Measurements from ENCODE around the gene ABCC1.

Gene ABCC1

GRCh38 chr16:16118337-16118736 lies 168.9 kb downstream of the ABCC1 start:
- Histone ChIP-seq H3K27ac (ENCODE audit: insufficient read depth in 1 of 2, low read depth in 1 of 2, low read length in 2 of 2, poor library complexity in 1 of 2, severe bottlenecking in 2 of 2) (peak overlapping the region in 1 of 2 experiments; percentile 99), H3K27me3 (replicated peaks in 2 of 5; ENCODE audit: control insufficient read depth in 4 of 5, insufficient read depth in 5 of 5, low read length in 4 of 5) (no peaks in the 10 kb centered on the region), H3K36me3 (ENCODE audit: control insufficient read depth in 4 of 4, insufficient read depth in 4 of 4, low read length in 3 of 4) (peaks cover 22 to 70% (median 58%) of the 10 kb centered on the region in 4 experiments), H3K4me3 (ENCODE audit: control insufficient read depth in 1 of 7, extremely low read depth in 1 of 7, insufficient read depth in 4 of 7, low read depth in 2 of 7, low read length in 6 of 7) (no peak overlapping the region), H3K9me3 (ENCODE audit: control extremely low read depth in 1 of 5, control insufficient read depth in 4 of 5, insufficient read depth in 2 of 5, low read depth in 1 of 5, low read length in 4 of 5) (peaks cover 0 to 23% (median 7%) of the 10 kb centered on the region in 5 experiments), H3K4me1 (ENCODE audit: control extremely low read depth in 1 of 4, control insufficient read depth in 4 of 4, insufficient read depth in 4 of 4, low read length in 3 of 4) (peaks cover 3 to 40% (median 29%) of the 10 kb centered on the region in 4 experiments)
- POLR2A ChIA-PET = interaction anchor here (0.9 to 1.1 kb wide), 2 partner anchors 43 to 56 kb away, joined by 3 to 4 read pairs; no protein-coding TSS in a partner anchor
- 100% methylated on average over 3 of the region's 7 CpGs for whole genome bisulfite sequencing (ENCODE audit: insufficient coverage)
- peak in 2 of 3 donors; percentile 45 for DNase-seq
- CTCF ChIA-PET = interaction anchor here (0.7 to 7.3 kb wide), 5 partner anchors 9 to 89 kb away, joined by 3 to 86 read pairs (median 3); no protein-coding TSS in a partner anchor

GRCh38 chr16:16120044-16120381 lies 170.6 kb downstream of the ABCC1 start:
- Histone ChIP-seq H3K27ac (ENCODE audit: insufficient read depth in 1 of 2, low read depth in 1 of 2, low read length in 2 of 2, poor library complexity in 1 of 2, severe bottlenecking in 2 of 2) (peak overlapping the region; percentile 98 to 99), H3K36me3 (ENCODE audit: control insufficient read depth in 4 of 4, insufficient read depth in 4 of 4, low read length in 3 of 4) (peaks cover 21 to 69% (median 59%) of the 10 kb centered on the region in 4 experiments), H3K27me3 (replicated peaks in 2 of 5; ENCODE audit: control insufficient read depth in 4 of 5, insufficient read depth in 5 of 5, low read length in 4 of 5) (no peaks in the 10 kb centered on the region), H3K4me1 (ENCODE audit: control extremely low read depth in 1 of 4, control insufficient read depth in 4 of 4, insufficient read depth in 4 of 4, low read length in 3 of 4) (peaks cover 3 to 40% (median 29%) of the 10 kb centered on the region in 4 experiments), H3K9me3 (ENCODE audit: control extremely low read depth in 1 of 5, control insufficient read depth in 4 of 5, insufficient read depth in 2 of 5, low read depth in 1 of 5, low read length in 4 of 5) (peaks cover 0 to 34% (median 12%) of the 10 kb centered on the region in 5 experiments), H3K4me3 (ENCODE audit: control insufficient read depth in 1 of 7, extremely low read depth in 1 of 7, insufficient read depth in 4 of 7, low read depth in 2 of 7, low read length in 6 of 7) (peak overlapping the region in 6 of 7 experiments; percentile 25 to 61 (median 52))
- POLR2A ChIA-PET = interaction anchor here (0.6 to 2.1 kb wide), 14 partner anchors 11 to 256 kb away, joined by 3 to 23 read pairs (median 4); no protein-coding TSS in a partner anchor
- CTCF ChIA-PET = interaction anchor here (0.7 to 7.3 kb wide), 15 partner anchors 9 to 121 kb away, joined by 3 to 86 read pairs (median 6); no protein-coding TSS in a partner anchor
- WGBS (ENCODE audit: insufficient coverage) = 3% methylated on average over 8 of the region's 8 CpGs
- no peak for DNase-seq

GRCh38 chr16:16120382-16121184 lies 171.2 kb downstream of the ABCC1 start:
- H3K27ac ChIP-seq (ENCODE audit: insufficient read depth in 1 of 2, low read depth in 1 of 2, low read length in 2 of 2, poor library complexity in 1 of 2, severe bottlenecking in 2 of 2) = peak overlapping the region; percentile 98 to 99
- peaks cover 0 to 35% (median 13%) of the 10 kb centered on the region in 5 experiments for H3K9me3 ChIP-seq (ENCODE audit: control extremely low read depth in 1 of 5, control insufficient read depth in 4 of 5, insufficient read depth in 2 of 5, low read depth in 1 of 5, low read length in 4 of 5)
- peak overlapping the region in 6 of 7 experiments; percentile 25 to 61 (median 52) for H3K4me3 ChIP-seq (ENCODE audit: control insufficient read depth in 1 of 7, extremely low read depth in 1 of 7, insufficient read depth in 4 of 7, low read depth in 2 of 7, low read length in 6 of 7)
- ChIA-PET POLR2A (interaction anchor here (0.6 to 2.1 kb wide), 18 partner anchors 12 to 478 kb away, joined by 3 to 23 read pairs (median 4); partner anchors contain the start of gene MARF1), CTCF (interaction anchor here (0.6 to 7.3 kb wide), 22 partner anchors 10 to 245 kb away, joined by 3 to 86 read pairs (median 4); no protein-coding TSS in a partner anchor)
- peaks cover 3 to 40% (median 29%) of the 10 kb centered on the region in 4 experiments for H3K4me1 ChIP-seq (ENCODE audit: control extremely low read depth in 1 of 4, control insufficient read depth in 4 of 4, insufficient read depth in 4 of 4, low read length in 3 of 4)
- peaks cover 20 to 69% (median 59%) of the 10 kb centered on the region in 4 experiments for H3K36me3 ChIP-seq (ENCODE audit: control insufficient read depth in 4 of 4, insufficient read depth in 4 of 4, low read length in 3 of 4)
- H3K27me3 ChIP-seq (replicated peaks in 2 of 5; ENCODE audit: control insufficient read depth in 4 of 5, insufficient read depth in 5 of 5, low read length in 4 of 5) = no peaks in the 10 kb centered on the region
- WGBS (ENCODE audit: insufficient coverage) = 3% methylated on average over 13 of the region's 17 CpGs
- peak; percentile 95 to 99 (median 97) for DNase-seq

- ChIA-PET POLR2A (interaction anchor here (0.8 to 2.1 kb wide), 15 partner anchors 12 to 479 kb away, joined by 3 to 23 read pairs (median 4); partner anchors contain the start of gene MARF1), CTCF (interaction anchor here (0.6 to 7.3 kb wide), 16 partner anchors 12 to 246 kb away, joined by 3 to 86 read pairs (median 5); no protein-coding TSS in a partner anchor)
- Histone ChIP-seq H3K4me3 (ENCODE audit: control insufficient read depth in 1 of 7, extremely low read depth in 1 of 7, insufficient read depth in 4 of 7, low read depth in 2 of 7, low read length in 6 of 7) (no peak overlapping the region), H3K9me3 (ENCODE audit: control extremely low read depth in 1 of 5, control insufficient read depth in 4 of 5, insufficient read depth in 2 of 5, low read depth in 1 of 5, low read length in 4 of 5) (peaks cover 0 to 35% (median 13%) of the 10 kb centered on the region in 5 experiments), H3K4me1 (ENCODE audit: control extremely low read depth in 1 of 4, control insufficient read depth in 4 of 4, insufficient read depth in 4 of 4, low read length in 3 of 4) (peaks cover 3 to 44% (median 29%) of the 10 kb centered on the region in 4 experiments), H3K27ac (ENCODE audit: insufficient read depth in 1 of 2, low read depth in 1 of 2, low read length in 2 of 2, poor library complexity in 1 of 2, severe bottlenecking in 2 of 2) (peak overlapping the region; percentile 88 to 99), H3K27me3 (replicated peaks in 2 of 5; ENCODE audit: control insufficient read depth in 4 of 5, insufficient read depth in 5 of 5, low read length in 4 of 5) (no peaks in the 10 kb centered on the region), H3K36me3 (ENCODE audit: control insufficient read depth in 4 of 4, insufficient read depth in 4 of 4, low read length in 3 of 4) (peaks cover 22 to 71% (median 59%) of the 10 kb centered on the region in 4 experiments)
- no peak for DNase-seq
- 24% methylated on average over 3 of the region's 6 CpGs for WGBS (ENCODE audit: insufficient coverage)
These were observed 171.8 kb downstream of the ABCC1 start for GRCh38 chr16:16121185-16121727.

- Histone ChIP-seq H3K4me3 (ENCODE audit: control insufficient read depth in 1 of 7, extremely low read depth in 1 of 7, insufficient read depth in 4 of 7, low read depth in 2 of 7, low read length in 6 of 7) (no peak overlapping the region), H3K36me3 (ENCODE audit: control insufficient read depth in 4 of 4, insufficient read depth in 4 of 4, low read length in 3 of 4) (peaks cover 17 to 69% (median 55%) of the 10 kb centered on the region in 4 experiments), H3K4me1 (ENCODE audit: control extremely low read depth in 1 of 4, control insufficient read depth in 4 of 4, insufficient read depth in 4 of 4, low read length in 3 of 4) (peaks cover 3 to 52% (median 36%) of the 10 kb centered on the region in 4 experiments), H3K27ac (ENCODE audit: insufficient read depth in 1 of 2, low read depth in 1 of 2, low read length in 2 of 2, poor library complexity in 1 of 2, severe bottlenecking in 2 of 2) (peak overlapping the region in 1 of 2 experiments; percentile 27), H3K27me3 (replicated peaks in 2 of 5; ENCODE audit: control insufficient read depth in 4 of 5, insufficient read depth in 5 of 5, low read length in 4 of 5) (no peaks in the 10 kb centered on the region), H3K9me3 (ENCODE audit: control extremely low read depth in 1 of 5, control insufficient read depth in 4 of 5, insufficient read depth in 2 of 5, low read depth in 1 of 5, low read length in 4 of 5) (peaks cover 0 to 26% (median 8%) of the 10 kb centered on the region in 5 experiments)
- DNase-seq = peak in 2 of 3 donors; percentile 38
- ChIA-PET POLR2A (interaction anchor here (0.9 kb wide), 1 partner anchor 21 kb away, joined by 3 read pairs; no protein-coding TSS in a partner anchor), CTCF (interaction anchor here (0.9 to 7.3 kb wide), 5 partner anchors 12 to 89 kb away, joined by 3 to 86 read pairs (median 7); no protein-coding TSS in a partner anchor)
- WGBS (ENCODE audit: insufficient coverage) = 100% methylated on average over 10 of the region's 12 CpGs
These were observed 172.8 kb downstream of the ABCC1 start for GRCh38 chr16:16122264-16122663.

- Histone ChIP-seq H3K27ac (ENCODE audit: insufficient read depth in 1 of 2, low read depth in 1 of 2, low read length in 2 of 2, poor library complexity in 1 of 2, severe bottlenecking in 2 of 2) (peak overlapping the region in 1 of 2 experiments; percentile 43), H3K9me3 (ENCODE audit: control extremely low read depth in 1 of 5, control insufficient read depth in 4 of 5, insufficient read depth in 2 of 5, low read depth in 1 of 5, low read length in 4 of 5) (peaks cover 0 to 15% (median 8%) of the 10 kb centered on the region in 5 experiments), H3K27me3 (replicated peaks in 2 of 5; ENCODE audit: control insufficient read depth in 4 of 5, insufficient read depth in 5 of 5, low read length in 4 of 5) (no peaks in the 10 kb centered on the region), H3K4me3 (ENCODE audit: control insufficient read depth in 1 of 7, extremely low read depth in 1 of 7, insufficient read depth in 4 of 7, low read depth in 2 of 7, low read length in 6 of 7) (no peak overlapping the region), H3K4me1 (ENCODE audit: control extremely low read depth in 1 of 4, control insufficient read depth in 4 of 4, insufficient read depth in 4 of 4, low read length in 3 of 4) (peaks cover 3 to 48% (median 32%) of the 10 kb centered on the region in 4 experiments), H3K36me3 (ENCODE audit: control insufficient read depth in 4 of 4, insufficient read depth in 4 of 4, low read length in 3 of 4) (peaks cover 10 to 71% (median 50%) of the 10 kb centered on the region in 4 experiments)
- ChIA-PET POLR2A (interaction anchor here (1.6 kb wide), 1 partner anchor 63 kb away, joined by 5 read pairs; no protein-coding TSS in a partner anchor), CTCF (interaction anchor here (0.8 to 2.7 kb wide), 8 partner anchors 16 to 72 kb away, joined by 3 to 19 read pairs (median 4); no protein-coding TSS in a partner anchor)
- no peak for DNase-seq
- 99% methylated on average over 10 of the region's 10 CpGs for WGBS (ENCODE audit: insufficient coverage)
These were observed 175.0 kb downstream of the ABCC1 start for GRCh38 chr16:16124438-16124837.

Data from common myeloid progenitor, CD34-positive (primary cell).